HepG2 (cell line): ENCODE measurements around the gene MEAK7. TPM values are rescaled to one million over a fixed set of nuclear protein-coding genes. Genes with fewer than 3 reads are reported as not detected.

Source experiments
- ATAC-seq: fragments of 200-7000 bp; cut with Tn5 transposase; 3 replicates; pipeline ENCODE4 v1.9.1; 2020; ENCODE audit warnings: mild to moderate bottlenecking, moderate library complexity
- BruUV-seq: library from RNA; stranded (reverse); fragments of 400-500 nt; replicated peaks from 2 replicates; lab custom pipeline; 2021; lab: Mats Ljungman, UMichigan
- CTCF ChIA-PET: fragments of 300-600 bp; formaldehyde crosslinking; extraction: SDS; loops from one replicate; lab custom pipeline; 2021; ENCODE audit warnings: low total read pairs, inconsistent platforms, low intra/inter-chr PET ratio; lab: Yijun Ruan, JAX
- POLR2A ChIA-PET: fragments of 350-600 bp; sonication (Branson Sonifier 250); formaldehyde crosslinking; loops from one replicate; lab custom pipeline; 2020; ENCODE audit warnings: antibody characterized with exemption, inconsistent platforms; lab: Yijun Ruan, JAX
- DNase-seq: peaks from one replicate; pipeline ENCODE4 v3.0.0-alpha.2; 2015; ENCODE audit warnings: low spot score
- FAIRE-seq: peaks from 3 replicates; lab custom pipeline; 2011; peaks lifted over from hg19 to GRCh38; lab: Jason Lieb, UNC
- H2AFZ ChIP-seq: one replicate; pipeline ENCODE4 v1.6.1; 2011; ENCODE audit warnings: low read length, inconsistent platforms
- H3K27ac ChIP-seq: fragments of 300-600 bp; 3 replicates; pipeline ENCODE4 v1.8.0; 2011; ENCODE audit warnings: mixed run types, mild to moderate bottlenecking, mixed read lengths, low read length, inconsistent platforms; ENCODE audit not compliant: insufficient read depth; ENCODE audit errors: extremely low read length
- H3K27me3 ChIP-seq, 2 experiments: fragments of 200-600 bp in 1 of 2; 2 replicates in 1 of 2; 3 replicates in 1 of 2; pipeline versions ENCODE4 v1.6.0 to v1.8.0; 2011; ENCODE audit warnings: low read length in 2 of 2, mild to moderate bottlenecking in 2 of 2, moderate library complexity in 2 of 2, inconsistent platforms in 1 of 2; ENCODE audit not compliant: insufficient read depth in 2 of 2, control insufficient read depth in 1 of 2
- H3K36me3 ChIP-seq, 2 experiments: fragments of 200-600 bp in 1 of 2; replicated peaks in 1 of 2; 2 replicates in 1 of 2; 3 replicates in 1 of 2; pipeline versions ENCODE4 v1.5.1 to v1.8.0; 2011; ENCODE audit warnings: low read length in 2 of 2, inconsistent platforms in 1 of 2; ENCODE audit not compliant: insufficient read depth in 2 of 2, control insufficient read depth in 1 of 2
- H3K4me1 ChIP-seq: 2 replicates; pipeline ENCODE4 v1.5.1; 2012; ENCODE audit warnings: low read length, inconsistent platforms; ENCODE audit not compliant: insufficient read depth
- H3K4me2 ChIP-seq: 2 replicates; pipeline ENCODE4 v1.6.0; 2011; ENCODE audit warnings: low read depth, low read length, inconsistent platforms
- H3K4me3 ChIP-seq, 3 experiments: fragments of 200-600 bp in 1 of 3; sonication (generic), shearing (Covaris generic) in 1 of 3; replicated peaks in 1 of 3; 2 replicates each; pipeline ENCODE4 v1.5.1; 2011 to 2016; ENCODE audit warnings: low read length in 3 of 3, inconsistent platforms in 2 of 3, low read depth in 2 of 3, mild to moderate bottlenecking in 2 of 3, control low read depth in 1 of 3, mixed read lengths in 1 of 3; ENCODE audit not compliant: insufficient read depth in 1 of 3
- H3K79me2 ChIP-seq: one replicate; pipeline ENCODE4 v1.6.1; 2011; ENCODE audit warnings: low read length, inconsistent platforms; ENCODE audit not compliant: insufficient read depth
- H3K9ac ChIP-seq: 2 replicates; pipeline ENCODE4 v1.6.0; 2011; ENCODE audit warnings: mild to moderate bottlenecking, low read depth, low read length, inconsistent platforms; ENCODE audit not compliant: insufficient read depth
- H3K9me3 ChIP-seq: 2 replicates; pipeline ENCODE4 v1.5.1; 2012; ENCODE audit warnings: mild to moderate bottlenecking, low read length
- H4K20me1 ChIP-seq: 2 replicates; pipeline ENCODE4 v1.6.0; 2011; ENCODE audit warnings: inconsistent platforms, mild to moderate bottlenecking, low read length, moderate library complexity; ENCODE audit not compliant: insufficient read depth
- CTCF ChIP-seq: sonication (generic); formaldehyde crosslinking; IDR thresholded peaks from 2 replicates; pipeline ENCODE4 v1.5.0; 2020; ENCODE audit warnings: mild to moderate bottlenecking, missing genetic modification reagents, moderate library complexity
- GRHL1 ChIP-seq: sonication (generic); formaldehyde crosslinking; conservative IDR thresholded peaks from 2 replicates; pipeline ENCODE4 v1.8.0; 2022; ENCODE audit warnings: missing genetic modification reagents
- MATR3 ChIP-seq: sonication (generic); formaldehyde crosslinking; IDR thresholded peaks from 2 replicates; pipeline ENCODE4 v1.4.0; 2020; ENCODE audit warnings: missing genetic modification reagents
- STAG1 ChIP-seq: sonication (generic); formaldehyde crosslinking; IDR thresholded peaks from 2 replicates; pipeline ENCODE4 v1.4.0; 2020; ENCODE audit warnings: missing genetic modification reagents
- ZNF280D ChIP-seq: sonication (generic); formaldehyde crosslinking; IDR thresholded peaks from 2 replicates; pipeline ENCODE4 v1.5.1; 2020; ENCODE audit warnings: mild to moderate bottlenecking, missing genetic modification reagents
- ZNF317 ChIP-seq: sonication (generic); formaldehyde crosslinking; IDR thresholded peaks from 2 replicates; pipeline ENCODE4 v1.5.0; 2020; ENCODE audit warnings: mild to moderate bottlenecking, missing genetic modification reagents
- WGBS: methylation state at CpG from one replicate; pipeline ENCODE4 v1.1.6; 2017; ENCODE audit warnings: low lambda C conversion rate; 5-methylcytosine and 5-hydroxymethylcytosine counted together
- in situ Hi-C: cut with HindIII; loops from 2 replicates; pipeline ENCODE4 v1.10.0; 2017; ENCODE audit warnings: low pct_unique_long_range_greater_than_20kb; ENCODE audit not compliant: extremely low pct_ligation_motif_present
- intact Hi-C: fragments of 100-400 bp; cut with micrococcal nuclease; formaldehyde crosslinking; loops from one replicate; pipeline ENCODE4 v1.10.0; 2022; ENCODE audit not compliant: unreplicated experiment
- polyA plus RNA-seq, 8 experiments: library from polyadenylated mRNA; depleted of rRNA in 3 of 8; stranded (reverse) in 7 of 8; unstranded in 1 of 8; fragments of >200 nt; fragmentation: Illumina TruSeq in 4 of 8; extraction: Trizol in 4 of 8; gene quantifications; 2 replicates each; pipeline versions ENCODE4 v1.2.1 to v1.2.3, GENCODE V29; 2011 to 2016; ENCODE audit warnings: low read depth in 4 of 8, missing spikeins in 1 of 8, mixed read lengths in 1 of 8; ENCODE audit not compliant: insufficient read depth in 1 of 8
- total RNA-seq, 5 experiments: library from RNA; depleted of rRNA; stranded (reverse); fragments of >200 nt; fragmentation: Illumina TruSeq; extraction: Trizol; gene quantifications; 2 replicates each; pipeline ENCODE4 v1.2.3, GENCODE V29; 2016; ENCODE audit warnings: low read depth in 1 of 5

MEAK7 gene
- total and polyA plus RNA-seq, 2 of the 13 experiments (the other 11 are each of a cell fraction or from before 2014, with no cell fraction given) = 11.8 to 14.7 TPM

- POLR2A ChIA-PET = no interaction called here
- H3K4me1 ChIP-seq = no peaks in the 10 kb centered on the region
- FAIRE-seq = no peak
- TF ChIP-seq ZNF317 (no peak), ZNF280D (peak; percentile 83; the same call in 1 of the 2 replicates)
- TF ChIP-seq, all 625 proteins: peak for 1
- CTCF ChIA-PET = no interaction called here
- 29% methylated on average over 4 of the region's 4 CpGs for whole genome bisulfite sequencing
- no peak for DNase-seq
- Histone ChIP-seq H2AFZ (no peak overlapping the region), H3K27me3 (no peaks in the 10 kb centered on the region), H3K4me2 (no peak overlapping the region), H3K27ac (no peak overlapping the region), H3K79me2 (no peaks in the 10 kb centered on the region), H3K36me3 (peaks cover 0 to 2% of the 10 kb centered on the region in 2 experiments; a peak in 1 of 5 replicates), H3K9ac (no peak overlapping the region), H3K9me3 (peaks cover 21% of the 10 kb centered on the region), H3K4me3 (no peak overlapping the region), H4K20me1 (no peaks in the 10 kb centered on the region)
- in situ Hi-C loops (no loop called here), intact Hi-C loops (no loop called here)
- no peak for ATAC-seq
- BruUV-seq = no TSS peak
These were observed 37.8 kb downstream of the MEAK7 start for GRCh38 chr16:84466692-84467091.

- Histone ChIP-seq H3K9me3 (peaks cover 21% of the 10 kb centered on the region), H3K36me3 (peaks cover 0 to 2% of the 10 kb centered on the region in 2 experiments; a peak in 1 of 5 replicates), H3K4me2 (no peak overlapping the region), H3K4me3 (no peak overlapping the region), H4K20me1 (no peaks in the 10 kb centered on the region), H3K79me2 (no peaks in the 10 kb centered on the region), H3K27ac (no peak overlapping the region), H3K27me3 (no peaks in the 10 kb centered on the region), H2AFZ (no peak overlapping the region), H3K9ac (no peak overlapping the region), H3K4me1 (no peaks in the 10 kb centered on the region)
- FAIRE-seq (no peak), ATAC-seq (no peak), DNase-seq (no peak)
- TF ChIP-seq STAG1 (CRISPR knock-in tag) (peak; percentile 27; the same call in 1 of the 2 replicates), GRHL1 (CRISPR knock-in tag) (no peak), CTCF (0 out of 2 replicates have a peak, but pooled peaks have one; percentile 13), MATR3 (CRISPR knock-in tag) (no peak)
- in situ Hi-C loops (no loop called here), intact Hi-C loops (no loop called here)
- WGBS = 87% methylated on average over 6 of the region's 6 CpGs
- ChIA-PET CTCF (no interaction called here), POLR2A (no interaction called here)
- BruUV-seq = no TSS peak
These were observed 39.3 kb downstream of the MEAK7 start for GRCh38 chr16:84465154-84465553.
